Measurements from ENCODE around the gene PPP1R26.
"Not testable (repeated sequence)": the region's sequence is repeated elsewhere in the genome, so short reads cannot be mapped to it uniquely, and the experiment has no call there.

The PPP1R26 gene, protein sequence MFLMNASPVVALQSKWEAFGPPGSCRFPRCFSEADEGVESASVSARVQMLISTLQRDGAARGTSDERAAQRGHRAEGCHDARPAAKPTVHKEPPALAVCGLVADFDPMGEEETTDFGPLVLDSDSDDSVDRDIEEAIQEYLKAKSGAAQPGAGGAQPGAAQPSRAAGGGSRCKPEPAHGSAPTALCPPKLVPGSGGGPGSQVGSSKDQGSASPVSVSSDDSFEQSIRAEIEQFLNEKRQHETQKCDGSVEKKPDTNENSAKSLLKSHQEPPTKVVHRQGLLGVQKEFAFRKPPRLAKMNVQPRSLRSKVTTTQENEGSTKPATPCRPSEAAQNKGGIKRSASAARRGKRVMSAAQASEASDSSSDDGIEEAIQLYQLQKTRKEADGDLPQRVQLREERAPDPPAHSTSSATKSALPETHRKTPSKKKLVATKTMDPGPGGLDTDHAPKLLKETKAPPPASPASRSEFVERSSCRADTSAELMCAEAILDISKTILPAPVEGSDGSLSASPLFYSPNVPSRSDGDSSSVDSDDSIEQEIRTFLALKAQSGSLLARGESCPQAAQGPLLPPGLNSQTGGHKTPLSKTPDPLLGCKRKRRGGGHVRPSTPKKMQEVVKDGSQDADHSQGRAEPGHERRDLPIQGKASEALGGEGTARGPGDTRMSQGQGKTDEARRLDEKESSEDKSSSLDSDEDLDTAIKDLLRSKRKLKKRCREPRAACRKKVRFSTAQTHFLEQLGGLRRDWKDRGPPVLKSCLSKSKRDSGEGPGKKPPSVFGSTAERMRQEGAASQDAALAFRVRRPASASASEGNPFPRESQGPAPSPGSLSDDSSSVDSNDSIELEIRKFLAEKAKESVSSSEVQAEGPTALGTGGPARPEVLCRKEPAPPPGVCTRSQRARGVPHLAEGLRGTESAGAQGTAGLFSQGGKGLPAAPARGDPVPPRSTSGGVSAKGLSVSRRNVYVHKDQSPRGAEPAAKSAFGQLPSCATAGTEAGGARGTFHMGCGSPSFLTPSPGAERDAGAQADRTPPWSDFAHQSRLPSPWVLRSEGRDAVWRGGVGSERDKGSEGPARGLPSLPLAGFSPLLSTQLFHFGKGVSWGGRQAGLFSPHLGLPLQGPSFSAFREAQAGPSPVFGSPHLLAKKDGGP (N-terminal part only)

DNA sequence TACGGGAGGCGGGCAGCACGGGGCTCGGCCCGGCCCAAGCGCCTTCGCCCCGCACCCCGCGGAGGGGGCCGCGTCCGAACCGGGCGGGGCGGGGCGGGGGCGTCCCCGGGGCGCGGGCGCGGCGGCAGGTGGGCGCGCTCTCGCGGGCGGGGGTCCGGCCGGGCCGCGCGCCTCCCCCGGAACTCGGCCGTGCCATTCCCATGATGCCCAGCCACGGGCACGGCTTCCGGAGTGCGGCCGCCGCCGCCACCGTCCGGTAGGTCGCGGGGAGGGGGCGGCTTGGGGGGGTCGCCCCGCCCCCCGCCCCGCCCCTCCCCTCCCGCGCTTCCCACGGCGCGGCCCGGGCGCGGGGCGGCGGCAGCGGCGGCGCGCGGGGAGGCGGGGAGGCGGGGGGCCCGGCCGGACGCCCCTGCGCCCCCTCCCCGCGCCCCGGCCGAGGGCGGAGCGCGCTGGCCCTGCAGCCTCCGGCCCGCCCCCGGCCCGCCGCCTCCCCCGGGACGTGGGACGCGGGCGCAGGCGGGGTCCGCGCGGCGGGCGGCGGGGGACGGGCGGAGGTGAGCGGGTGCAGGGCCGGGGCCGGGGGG is at the start of gene PPP1R26:
Gene PPP1R26 (plus strand): TSS at position 314 of the 584 bp plus-strand sequence. CDS start 4,729 bp downstream, outside the sequence.
- DNase-seq (ENCODE audit: extremely low read depth, low read depth): no peak
- TF ChIP-seq, protein P1, sequence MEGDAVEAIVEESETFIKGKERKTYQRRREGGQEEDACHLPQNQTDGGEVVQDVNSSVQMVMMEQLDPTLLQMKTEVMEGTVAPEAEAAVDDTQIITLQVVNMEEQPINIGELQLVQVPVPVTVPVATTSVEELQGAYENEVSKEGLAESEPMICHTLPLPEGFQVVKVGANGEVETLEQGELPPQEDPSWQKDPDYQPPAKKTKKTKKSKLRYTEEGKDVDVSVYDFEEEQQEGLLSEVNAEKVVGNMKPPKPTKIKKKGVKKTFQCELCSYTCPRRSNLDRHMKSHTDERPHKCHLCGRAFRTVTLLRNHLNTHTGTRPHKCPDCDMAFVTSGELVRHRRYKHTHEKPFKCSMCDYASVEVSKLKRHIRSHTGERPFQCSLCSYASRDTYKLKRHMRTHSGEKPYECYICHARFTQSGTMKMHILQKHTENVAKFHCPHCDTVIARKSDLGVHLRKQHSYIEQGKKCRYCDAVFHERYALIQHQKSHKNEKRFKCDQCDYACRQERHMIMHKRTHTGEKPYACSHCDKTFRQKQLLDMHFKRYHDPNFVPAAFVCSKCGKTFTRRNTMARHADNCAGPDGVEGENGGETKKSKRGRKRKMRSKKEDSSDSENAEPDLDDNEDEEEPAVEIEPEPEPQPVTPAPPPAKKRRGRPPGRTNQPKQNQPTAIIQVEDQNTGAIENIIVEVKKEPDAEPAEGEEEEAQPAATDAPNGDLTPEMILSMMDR (IDR thresholded peaks at IDR 0.05; ENCODE audit: low read depth, low read length): no peak

DNA sequence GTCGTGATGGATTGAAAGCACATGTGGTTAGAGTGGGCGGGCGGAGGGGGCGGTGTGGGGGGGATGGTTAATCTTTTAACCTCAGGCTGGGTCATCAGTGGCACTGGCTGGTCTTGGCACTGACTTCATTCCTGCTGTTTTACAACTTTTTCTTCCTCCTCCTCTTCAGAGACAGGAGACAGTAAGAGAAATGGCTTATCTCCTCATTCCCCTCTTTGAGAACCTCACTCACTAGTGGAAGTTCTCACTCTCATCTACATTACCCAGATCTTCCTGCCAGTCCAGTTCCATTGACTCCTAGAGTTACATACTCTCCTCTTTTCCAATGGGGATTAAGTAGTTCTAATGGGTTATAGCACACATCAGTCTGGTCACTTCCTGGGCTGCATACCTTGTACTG is 42.3 kb upstream of the PPP1R26 start:
- no peak for DNase-seq (ENCODE audit: extremely low read depth, low read depth)
- TF ChIP-seq, protein P1 (IDR thresholded peaks at IDR 0.05; ENCODE audit: low read depth, low read length): no peak

DNA sequence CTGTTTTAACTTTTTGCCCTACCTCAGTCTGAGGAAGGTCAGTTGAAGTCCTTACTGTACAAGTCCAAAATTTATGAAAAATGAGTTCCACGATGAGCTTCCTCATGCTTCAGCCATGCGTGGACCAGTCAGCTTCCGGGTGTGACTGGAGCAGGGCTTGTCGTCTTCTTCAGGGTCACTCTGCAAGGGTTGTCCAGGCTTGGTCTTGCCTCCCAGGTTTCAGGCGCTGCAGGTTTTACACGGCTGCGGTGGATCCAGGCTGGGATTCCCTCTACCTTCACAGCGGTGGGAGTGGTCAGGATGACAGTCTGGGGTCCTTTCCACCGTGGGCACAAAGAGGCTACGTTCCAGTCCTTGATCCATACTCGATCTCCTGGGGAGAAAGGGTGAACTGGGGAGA is 41.9 kb upstream of the PPP1R26 start:
- DNase-seq (ENCODE audit: extremely low read depth, low read depth): not testable (repeated sequence)

DNA sequence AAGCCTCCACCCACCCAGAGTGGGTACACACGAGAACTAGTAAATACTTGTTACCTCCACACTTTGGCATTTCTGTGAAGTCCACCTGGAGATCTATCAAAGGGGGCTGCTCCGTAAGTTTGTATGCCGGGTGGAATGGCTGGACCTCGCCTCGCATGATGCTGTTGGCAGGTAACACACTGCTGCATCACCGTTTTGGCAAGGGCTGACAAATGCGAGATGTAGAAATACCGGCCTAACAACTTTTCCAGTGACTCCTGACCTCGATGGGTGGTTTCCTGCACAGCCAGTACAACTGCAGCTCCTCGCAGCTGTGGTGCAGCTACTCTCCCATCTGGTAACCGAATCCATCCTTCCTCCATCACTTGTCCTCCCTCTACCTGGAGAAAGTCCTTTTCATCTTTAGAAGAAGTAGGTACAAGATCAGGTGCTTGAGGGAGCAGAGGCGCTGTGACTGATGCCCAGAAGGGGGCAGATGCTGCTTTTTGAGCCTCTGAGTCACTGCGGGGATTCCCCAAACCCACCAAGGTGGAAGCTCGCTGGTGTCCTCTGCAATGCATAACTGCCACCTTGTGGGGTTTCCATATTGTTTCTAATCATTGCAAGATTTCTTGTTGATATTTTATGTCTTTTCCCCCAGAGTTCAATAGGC is 40.9 kb upstream of the PPP1R26 start:
- not testable (repeated sequence) for DNase-seq (ENCODE audit: extremely low read depth, low read depth)

DNA sequence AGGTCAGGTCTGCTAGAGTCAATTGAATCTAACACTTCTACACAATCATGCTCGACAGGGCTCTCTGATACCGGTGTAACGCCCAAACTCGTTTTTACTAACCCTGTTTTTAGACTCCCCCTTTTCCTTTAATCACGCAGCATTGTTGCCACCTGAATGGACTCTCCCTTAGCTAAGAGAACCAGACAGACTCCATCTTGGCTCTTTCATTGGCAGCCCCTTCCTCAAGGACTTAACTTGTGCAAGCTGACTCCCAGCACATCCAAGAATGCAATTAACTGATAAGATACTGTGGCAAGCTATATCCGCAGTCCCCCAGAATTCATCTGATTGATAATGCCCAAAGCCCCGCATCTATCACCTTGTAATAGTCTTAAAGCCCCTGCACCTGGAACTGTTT is 40.1 kb upstream of the PPP1R26 start:
- not testable (repeated sequence) for DNase-seq (ENCODE audit: extremely low read depth, low read depth)

DNA sequence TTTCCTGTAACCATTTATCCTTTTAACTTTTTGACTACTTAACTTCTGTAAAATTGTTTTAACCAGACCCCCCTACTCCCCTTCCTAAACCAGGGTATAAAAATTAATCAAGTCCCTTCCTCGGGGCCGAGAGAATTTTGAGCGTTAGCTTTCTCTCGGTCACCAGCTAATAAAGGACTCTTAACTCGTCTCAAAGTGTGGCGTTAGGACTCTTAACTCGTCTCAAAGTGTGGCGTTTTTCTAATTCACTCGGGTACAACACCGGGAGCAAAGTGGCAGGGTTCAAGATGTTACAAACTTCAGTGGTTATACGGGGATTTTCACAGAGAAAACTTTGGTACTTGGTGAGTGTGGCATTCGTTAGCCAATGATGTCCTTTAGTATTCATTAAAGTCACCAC is 39.7 kb upstream of the PPP1R26 start:
- TF ChIP-seq, protein P1 (IDR thresholded peaks at IDR 0.05; ENCODE audit: low read depth, low read length): no peak
- no peak for DNase-seq (ENCODE audit: extremely low read depth, low read depth)

DNA sequence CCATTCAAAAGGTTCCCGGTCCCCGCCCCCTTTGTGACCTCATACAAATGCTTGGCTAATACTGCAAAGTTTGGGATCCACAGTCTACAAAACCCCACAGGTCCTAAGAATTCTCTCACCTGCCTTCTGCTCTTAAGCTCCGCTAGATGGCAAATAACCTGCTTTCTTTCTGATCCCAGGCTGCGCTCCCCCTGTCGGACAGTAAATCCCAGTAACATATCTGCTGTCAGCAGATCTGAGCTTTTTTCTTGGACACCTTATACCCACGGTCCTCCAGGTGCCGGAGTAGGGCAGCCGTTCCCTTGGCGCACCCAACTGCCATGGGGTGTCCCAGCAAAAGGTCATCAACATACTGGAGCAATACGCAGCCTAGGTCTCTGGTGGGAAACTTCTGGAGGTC is 39.0 kb upstream of the PPP1R26 start:
- TF ChIP-seq, protein P1 (IDR thresholded peaks at IDR 0.05; ENCODE audit: low read depth, low read length): no peak
- no peak for DNase-seq (ENCODE audit: extremely low read depth, low read depth)

DNA sequence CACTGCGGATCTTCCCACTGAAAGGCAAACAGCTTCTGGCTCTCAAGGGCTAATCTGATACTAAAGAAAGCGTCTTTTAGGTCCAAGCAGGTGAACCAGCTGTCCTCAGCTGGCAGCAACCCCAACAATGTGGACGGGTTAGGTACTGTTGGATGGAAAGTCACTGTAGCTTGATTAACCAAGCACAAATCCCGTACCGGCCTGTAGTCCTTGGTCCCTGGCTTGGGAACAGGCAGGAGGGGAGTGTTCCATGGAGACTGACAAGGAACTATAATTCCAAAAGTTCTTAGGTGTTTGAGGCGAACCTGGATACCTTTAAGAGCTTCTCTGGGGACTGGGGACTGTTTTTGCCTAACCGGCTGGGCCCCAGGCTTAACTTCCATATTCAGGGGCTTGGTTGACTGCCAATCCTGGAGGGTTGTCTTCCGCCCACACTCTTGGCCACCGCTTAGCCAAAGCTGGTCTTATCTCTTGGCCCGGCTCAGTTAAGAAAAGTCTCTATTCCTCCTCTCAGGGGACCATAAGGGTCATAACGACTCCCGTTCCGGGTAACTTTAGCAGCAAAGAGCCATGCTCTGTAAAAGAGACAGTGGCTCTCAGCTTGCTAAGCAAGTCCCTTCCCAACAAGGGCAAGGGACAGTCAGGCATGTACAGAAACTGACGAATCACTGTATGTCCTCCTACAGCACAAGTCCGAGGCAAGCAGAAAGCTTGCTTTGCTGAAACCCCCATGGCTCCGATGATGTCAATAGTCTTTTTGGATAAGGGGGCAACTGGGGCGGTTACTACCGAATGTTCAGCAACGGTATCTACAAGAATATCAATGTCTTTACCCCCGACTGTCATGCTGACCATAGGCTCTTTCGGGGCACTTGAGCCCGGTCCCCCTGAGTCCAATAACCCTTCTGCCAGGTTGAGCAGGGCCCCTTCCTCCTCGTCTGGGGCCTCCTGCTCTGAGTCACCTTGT is 38.2 kb upstream of the PPP1R26 start:
- DNase-seq (ENCODE audit: extremely low read depth, low read depth): not testable (repeated sequence)

All from AG09319 (cell line).